ENCODE measurements around the gene THAP4.
A peak's percentile ranks its signal among the peaks of the same experiment; 100 is the strongest.
"Not testable (repeated sequence)": the region's sequence is repeated elsewhere in the genome, so short reads cannot be mapped to it uniquely, and the experiment has no call there.

Gene THAP4

DNA sequence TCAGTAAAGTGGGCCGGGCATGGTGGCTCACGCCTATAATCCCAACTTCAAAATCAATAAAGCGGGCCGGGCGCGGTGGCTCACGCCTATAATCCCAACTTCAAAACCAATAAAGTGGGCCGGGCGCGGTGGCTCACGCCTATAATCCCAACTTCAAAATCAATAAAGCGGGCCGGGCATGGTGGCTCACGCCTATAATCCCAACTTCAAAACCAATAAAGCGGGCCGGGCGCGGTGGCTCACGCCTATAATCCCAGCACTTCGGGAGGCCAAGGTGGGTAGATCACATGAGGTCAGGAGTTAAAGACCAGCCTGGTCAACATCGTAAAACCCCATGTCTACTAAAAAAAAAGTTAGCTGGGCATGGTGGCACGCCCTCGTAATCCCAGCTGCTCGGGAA is 25.8 kb upstream of the THAP4 start:
- not testable (repeated sequence) for DNase-seq

DNA sequence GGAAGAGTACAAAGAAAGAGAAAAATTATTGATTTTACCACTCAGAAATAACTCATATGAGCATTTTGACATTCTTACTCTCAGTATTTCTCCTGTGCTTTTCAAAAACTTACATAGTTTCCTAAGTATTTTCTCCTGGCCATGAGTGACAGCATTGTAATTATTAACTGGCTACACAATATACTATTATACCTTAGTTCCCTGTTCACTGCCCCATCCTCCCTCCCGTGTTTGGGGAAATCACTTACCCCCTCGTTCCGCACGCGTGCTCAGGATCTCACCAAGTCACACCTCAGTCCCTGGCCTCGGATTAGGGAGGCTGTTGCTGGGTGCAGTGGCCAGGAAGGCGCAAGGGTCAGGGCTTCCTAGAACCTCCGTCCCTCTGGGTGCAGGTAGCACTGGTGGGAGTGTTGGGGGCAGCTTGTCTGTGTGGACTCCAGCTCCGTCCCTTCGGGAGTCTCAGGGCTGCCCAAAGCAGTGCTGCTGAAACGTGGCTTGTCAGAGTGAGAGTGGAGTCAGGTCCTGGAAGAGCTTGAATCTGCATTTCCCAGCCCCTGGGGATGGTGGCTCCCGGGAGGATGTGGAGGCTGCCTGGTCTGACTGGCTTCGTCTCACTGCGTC is 23.7 kb upstream of the THAP4 start:
- no peak for DNase-seq

DNA sequence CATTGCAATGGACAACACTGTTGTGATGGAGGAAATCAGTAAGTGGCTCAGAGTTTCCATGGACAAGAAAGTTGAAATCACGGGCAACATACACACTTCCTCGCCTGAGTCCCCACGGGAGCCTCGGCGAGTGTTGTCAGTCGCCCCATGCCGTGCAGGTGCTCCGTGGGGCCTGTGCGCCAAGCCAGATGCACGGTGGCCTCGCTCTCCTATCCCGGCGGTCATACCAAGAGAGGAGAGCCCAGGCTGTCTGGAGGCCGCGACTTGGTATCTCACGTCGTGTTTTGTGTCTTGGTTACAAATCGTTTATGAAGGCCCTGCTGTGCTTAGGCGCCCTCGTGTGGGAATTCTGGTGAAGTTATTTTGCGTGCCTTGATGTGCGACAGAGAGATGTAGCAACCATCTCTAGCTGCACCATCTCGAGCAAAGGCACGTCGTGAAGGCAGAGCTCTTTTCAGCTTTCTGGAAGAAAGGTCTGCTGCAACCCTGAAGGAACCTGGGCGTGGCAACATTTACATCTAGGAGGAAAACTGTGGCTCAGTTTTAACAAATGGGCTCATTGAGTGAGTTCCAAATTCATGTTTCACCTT is 22.3 kb upstream of the THAP4 start:
- DNase-seq, result peak; percentile 34

DNA sequence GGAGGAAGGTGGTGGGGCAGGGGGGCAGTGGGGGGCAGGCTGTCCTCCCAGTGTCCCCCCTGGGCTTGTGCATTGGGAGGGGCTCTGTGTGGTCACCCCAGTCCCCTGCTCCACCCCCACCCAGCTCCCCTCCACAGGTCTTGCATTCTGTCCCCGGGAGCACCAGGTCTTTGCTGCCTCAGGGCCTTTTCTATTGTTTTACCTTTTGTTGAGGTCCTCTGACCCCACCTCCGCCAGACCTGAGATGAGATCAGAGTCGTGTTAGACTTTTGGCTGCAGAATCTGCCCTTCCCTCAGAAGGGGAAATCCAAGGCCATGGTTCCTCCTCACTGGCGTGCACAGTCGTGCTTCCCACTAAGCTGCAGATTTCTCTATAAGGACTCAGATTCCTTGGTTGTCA is 21.3 kb upstream of the THAP4 start:
- DNase-seq, result no peak

DNA sequence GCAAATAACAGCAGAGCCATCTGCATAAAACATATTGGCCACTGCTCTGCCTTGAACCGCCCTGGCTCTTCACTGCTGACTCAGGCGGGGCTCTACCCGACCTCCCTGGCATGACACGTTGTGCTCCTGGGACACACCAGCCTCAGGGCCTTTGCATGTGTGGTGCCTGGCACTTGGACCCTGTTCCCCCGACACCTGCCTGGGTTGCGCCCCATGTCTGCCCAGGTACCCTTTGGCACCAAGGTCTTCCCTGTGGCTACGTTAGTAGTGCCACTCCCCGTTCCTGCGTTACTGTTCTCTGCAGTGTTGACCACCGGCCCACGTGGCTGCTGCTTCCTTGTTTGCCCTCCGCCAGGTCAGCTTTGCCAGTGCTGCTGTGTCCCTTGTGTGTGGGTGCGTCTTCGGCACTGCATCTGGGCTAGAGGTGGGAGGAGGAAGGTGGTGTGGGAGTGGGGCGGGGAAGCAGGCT is 20.9 kb upstream of the THAP4 start:
- DNase-seq, result no peak

DNA sequence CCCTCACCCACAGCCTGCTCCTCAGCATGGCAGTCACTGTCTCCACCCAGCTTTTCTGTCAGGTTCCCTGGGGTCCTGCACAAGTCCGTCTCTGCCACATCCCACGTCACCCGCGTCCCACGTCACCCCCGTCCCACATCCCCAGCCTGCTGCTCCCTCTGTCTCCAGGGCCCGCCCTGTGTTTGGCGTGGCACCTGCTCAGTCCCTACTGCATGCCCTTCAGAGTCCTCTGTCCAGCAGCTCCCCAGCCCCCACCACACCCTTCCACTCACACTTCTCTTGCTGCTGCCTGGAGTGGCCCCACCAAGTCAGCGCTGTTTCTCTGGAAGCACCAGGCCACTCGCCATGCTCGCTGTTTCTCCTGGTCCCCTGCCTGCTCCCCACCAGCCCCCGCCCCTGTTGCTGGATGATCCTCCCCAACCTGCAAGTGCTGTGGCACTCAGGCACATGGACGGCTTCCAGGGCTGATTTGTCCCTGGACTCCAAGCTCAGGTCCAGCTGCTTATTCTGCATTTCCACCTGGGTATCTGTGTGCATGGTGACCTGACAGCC is 19.3 kb upstream of the THAP4 start:
- DNase-seq, result no peak

DNA sequence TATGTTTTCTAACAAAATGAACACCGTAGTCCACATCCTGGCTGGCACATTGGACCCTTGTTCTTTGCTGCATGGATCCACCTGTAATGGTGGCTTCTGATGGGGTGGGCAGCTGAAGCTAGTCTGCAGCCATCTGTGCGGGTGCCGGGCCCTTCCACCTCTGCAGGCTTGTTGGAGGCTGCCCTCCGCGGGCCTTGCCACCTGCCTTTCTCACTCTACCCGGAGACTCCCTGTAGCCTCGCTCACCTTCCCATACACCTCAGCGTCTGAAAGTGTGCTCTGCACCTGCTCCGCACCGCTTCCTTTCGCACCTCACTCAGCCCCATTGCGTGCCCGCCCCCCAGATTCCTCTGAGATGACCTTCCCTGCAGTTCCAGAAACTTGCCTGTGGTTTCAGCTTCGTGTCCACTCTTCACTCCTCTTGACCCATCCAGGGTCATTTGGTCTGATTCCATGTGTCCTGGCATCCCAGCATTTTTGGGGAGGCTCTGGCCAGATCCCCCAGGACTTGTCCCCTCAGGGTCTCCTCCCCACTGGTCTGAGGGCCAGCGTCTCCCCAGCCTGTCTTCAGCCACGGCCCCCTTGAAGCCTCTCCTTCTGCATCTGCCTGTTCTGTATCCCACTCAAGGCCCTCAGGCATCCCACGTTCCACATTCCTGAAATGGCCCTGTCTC is 18.7 kb upstream of the THAP4 start:
- no peak for DNase-seq

DNA sequence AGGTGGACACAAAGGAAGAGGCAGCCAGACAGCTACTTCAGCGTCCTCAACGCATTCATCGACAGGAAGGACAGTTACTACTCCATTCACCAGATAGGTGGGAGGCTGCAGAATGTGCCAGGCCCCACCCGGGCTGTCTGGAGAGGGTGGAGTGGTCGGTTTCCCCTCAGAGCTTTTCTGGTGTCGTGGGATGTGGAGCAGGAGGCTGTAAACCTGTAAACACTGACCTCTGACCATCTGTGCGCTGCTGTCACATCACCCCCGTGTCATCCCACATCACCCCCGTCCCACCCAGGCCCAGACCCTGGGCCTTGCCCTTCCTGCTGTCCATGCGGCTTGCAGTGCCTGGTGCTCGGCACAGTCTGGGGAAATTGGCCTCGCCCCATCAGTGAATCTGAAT is 17.6 kb upstream of the THAP4 start:
- no peak for DNase-seq

DNA sequence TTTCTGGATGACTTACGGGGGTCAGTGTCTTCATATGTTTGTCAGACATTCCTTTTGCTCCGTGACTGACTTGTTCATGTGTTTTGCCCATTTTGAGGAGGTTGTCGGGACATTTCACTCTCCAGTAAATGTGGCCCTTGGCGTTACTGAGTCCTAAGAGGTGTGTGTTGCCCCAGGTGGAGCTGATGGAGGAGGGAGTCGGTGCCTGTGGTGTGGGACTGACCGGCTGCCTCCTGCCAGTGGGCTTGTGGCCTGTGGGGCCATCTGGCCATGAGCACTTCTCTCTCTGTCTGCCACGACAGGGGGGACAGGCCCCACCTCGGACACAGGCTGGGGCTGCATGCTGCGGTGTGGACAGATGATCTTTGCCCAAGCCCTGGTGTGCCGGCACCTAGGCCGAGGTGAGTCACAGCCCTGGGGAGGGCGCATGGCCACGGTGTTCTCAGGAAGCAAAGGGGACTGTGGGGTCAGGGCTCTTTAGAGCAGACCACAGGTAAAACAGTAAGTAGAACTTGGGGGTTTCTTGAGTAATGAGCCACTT is 16.3 kb upstream of the THAP4 start:
- DNase-seq, result no peak

DNA sequence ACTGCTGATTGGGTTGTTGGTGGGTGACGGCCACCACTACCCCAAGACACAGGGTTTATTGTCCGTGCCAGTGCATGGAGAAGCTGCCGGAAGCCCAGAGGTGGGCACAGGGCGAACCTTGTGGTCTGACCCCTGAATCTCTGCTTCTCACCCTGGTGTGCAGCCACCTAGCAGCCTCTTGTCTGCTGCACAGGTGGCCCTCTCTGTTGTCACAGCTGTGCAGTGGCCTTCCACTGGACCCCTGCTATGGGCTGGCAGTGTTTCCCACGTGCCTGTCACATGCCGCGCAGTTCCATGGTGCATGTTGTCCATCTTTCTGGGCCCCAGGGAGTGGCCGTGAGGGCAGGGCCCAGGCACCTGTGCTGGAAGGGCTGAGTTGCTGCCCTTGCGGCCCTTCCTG is 15.8 kb upstream of the THAP4 start:
- DNase-seq, result no peak

DNA sequence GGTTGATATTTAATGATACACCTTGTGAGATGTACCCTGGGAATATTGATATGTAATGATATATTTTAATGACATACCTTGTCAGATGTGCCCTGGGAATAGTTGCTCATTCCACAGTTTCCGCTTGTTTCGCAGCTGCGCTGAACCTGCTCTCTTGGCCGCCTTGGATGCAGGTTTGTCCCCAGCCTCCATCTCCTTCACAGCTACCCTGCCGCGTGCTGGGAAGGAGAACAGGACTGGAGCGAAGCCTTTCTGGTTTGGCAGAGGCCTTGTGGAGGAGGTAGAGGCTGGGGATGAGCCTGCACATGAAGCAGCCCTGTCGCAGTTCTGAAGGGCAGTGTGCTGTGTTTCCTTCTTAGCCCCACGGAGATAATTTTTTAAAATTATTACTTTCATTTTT is 15.2 kb upstream of the THAP4 start:
- DNase-seq, result no peak

DNA sequence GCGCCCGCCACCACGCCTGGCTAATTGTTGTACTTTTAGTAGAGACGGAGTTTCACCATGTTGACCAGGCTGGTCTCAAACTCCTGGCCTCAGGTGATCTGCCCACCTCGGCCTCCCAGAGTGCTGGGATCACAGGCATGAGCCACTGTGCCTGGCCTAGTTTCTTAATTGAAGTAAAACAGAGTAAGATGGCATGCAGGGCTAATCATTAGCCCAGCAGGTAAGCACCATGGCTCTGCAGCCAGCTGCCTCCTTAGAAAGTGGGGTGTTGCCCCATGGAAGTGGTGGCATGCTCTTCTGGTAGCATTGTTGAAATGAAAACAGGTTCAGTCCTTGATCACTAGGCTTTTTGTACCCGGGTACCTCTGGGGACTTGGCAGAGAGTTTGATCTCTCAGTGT is 13.0 kb upstream of the THAP4 start:
- DNase-seq, result no peak

DNA sequence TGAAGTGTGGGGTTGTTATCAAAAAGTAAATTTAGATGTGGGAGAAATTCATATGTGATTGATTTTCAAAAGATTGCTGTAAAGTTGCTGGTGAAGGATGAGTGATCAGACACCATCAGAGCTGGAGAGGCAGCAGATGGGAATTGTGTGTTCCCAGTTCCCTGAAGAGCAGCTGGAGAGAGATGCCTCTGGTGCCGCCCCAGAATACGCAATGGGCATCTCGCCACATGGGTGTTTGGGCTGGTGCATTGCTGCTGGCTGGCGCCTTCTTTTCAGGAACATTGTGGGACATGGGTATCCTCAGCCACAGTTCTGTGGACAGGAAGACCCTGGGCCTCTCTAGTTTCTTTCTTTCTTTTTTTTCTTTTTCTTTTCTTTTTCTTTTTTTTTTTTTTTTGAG is 12.4 kb upstream of the THAP4 start:
- no peak for DNase-seq

DNA sequence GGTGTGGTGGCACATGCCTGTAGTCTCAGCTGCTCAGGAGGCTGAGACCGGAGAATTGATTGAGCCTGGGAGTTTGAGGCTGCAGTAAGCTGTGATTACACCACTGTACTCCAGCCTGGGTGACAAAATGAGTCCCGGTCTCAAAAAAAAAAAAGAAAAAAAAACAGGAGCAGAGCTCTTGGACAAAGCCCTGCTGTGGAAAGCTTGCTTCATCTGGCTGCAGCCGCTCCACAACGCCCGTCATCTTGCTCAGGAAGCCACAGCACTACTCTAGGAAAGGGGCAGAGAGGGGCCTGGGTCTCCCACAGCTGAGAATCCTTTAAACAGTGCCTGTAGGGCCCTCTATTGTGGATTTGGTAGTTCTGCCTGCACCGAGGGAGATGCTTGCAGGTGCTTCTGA is 11.5 kb upstream of the THAP4 start:
- DNase-seq, result no peak

DNA sequence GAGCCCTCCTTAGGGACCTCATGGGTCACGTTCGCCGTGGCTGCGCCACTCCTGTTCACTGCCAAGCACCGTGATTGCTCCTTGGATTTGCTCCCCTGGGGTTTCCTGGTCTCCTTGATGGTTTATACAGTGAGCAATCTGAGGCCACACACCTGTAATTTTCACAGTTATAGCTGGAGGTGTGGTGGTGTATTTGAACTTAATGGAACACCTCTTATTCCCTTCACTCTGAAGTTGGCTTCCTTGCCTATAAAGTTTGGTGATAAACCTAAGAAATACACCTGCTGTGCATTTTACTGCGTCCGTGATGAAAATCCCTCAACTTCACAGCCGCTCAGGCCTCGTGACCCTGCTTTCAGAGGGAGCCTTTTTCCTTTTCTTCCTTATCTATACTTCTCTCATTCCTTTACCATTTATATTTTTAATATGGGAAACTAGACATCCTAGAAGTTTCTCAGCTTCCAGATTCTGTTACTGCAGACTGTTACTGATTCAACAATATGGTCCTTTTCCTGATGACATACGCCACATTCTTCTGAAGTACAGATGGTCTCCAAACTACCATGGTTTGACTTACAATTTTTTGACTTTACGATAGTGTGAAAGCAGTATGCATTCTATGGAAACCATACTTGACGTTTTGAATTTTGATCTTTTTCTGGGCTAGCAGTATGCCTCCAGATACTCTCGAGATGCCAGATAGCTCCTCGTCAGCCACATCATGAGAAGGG is 9.1 kb upstream of the THAP4 start:
- DNase-seq, result no peak

DNA sequence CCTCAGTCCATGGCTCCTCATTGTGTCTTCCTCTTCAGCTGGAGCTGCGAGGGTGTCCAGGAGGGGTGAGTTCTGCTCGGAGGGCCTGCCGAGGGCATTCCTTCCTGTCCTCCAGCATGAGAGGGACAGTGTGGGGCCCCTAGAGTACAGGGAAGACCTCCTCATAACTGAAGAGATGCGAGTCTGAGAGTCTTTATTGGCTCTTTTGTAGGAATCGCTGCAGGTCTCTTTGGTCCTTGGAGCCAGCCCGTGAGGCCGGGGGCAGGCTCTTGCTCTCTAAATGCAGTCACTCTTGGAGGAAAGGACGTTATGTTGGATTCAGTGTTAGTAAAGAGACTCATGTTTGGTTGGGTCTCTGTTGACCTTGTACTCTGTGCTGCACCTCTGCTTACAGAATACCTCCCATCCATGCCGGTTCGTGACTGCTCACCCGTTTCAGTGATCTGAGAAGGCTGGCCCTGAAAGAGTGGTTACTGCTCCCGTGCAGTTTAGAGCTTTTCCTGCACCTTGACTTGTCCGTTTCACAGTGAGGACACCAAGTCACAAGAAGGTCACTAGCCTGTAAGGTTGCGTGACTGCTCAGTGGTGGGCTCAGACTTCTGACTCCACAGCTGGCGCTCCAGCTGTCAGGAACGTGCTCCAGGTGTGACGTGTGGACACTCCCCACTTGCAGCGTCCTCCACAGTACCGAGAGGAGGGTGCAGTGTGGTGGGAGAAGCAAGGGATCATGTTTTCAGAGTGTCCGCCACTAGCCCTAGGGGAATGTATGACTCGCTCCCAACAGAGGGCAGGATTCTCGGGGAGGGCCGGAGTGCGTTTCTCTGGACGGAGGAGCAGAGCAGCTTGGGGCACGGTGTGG is 8.3 kb upstream of the THAP4 start:
- DNase-seq, result no peak

DNA sequence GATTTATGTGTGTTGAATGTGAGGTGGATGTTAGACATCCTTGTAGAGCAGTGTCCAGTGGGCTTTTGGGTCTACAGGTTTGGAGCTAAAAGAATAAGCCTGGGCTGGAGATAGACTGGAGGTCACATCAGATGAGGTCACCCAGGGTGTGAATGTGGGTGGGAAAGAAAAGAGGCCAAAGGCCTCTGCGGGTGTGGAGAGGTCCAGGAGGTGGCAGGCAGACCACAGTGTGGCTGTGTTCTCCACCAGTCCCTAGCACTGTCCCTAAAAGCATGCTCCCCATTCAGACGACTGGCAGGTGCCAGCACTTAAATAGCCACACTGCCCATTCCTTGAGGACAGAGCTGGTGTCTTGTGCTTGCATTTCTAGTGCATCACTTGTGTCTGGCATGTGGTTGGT is 4.7 kb upstream of the THAP4 start:
- DNase-seq, result no peak

DNA sequence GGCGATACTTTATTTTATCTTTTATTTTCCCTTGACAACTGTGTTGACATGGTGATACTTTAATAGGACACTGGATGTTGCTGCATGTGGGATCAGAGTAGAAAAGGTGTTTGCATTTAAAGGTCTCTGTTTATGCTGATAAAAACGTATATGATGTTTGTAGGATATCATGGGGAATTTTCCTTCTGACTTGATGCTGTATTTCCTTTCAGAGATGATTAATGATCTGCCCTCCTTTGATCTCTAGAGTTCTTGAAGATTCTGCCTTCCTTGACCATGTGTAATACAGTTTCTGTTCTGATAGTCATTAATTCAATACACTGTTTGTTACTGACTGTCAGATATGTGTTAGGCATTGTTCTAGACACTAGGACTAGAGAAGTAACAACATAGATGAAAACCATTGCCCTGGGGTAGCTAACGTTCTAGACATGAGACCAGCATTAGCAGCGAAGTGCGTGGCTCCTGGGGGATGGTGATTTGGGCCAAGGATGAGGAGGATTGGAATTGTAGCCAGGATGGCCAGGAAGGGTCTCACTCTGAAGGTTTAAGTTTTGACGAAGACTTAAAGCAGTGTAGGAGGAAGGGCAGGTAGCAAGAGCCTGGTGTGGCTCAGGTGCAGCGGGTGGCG is 3.3 kb upstream of the THAP4 start:
- no peak for DNase-seq

DNA sequence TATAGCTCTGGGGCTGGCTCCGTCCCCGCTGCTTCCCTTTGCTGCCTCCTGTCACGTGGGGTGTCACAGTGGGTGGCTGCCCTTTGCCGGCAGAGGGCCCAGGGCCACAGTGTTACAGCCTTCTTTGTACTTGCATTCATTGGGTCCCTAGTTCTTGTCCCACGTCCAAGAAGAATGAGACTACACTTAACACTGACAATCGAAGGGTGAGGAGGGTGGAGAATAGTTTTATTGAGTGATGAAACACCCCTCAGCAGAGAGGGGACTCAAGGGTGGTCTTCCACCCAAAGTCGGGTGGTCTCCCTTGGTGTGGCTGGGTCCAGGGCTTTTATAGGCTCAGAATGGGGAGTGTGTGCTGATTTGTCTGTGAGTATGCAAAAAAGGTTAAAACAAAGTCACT is 2.4 kb upstream of the THAP4 start:
- DNase-seq, result no peak

DNA sequence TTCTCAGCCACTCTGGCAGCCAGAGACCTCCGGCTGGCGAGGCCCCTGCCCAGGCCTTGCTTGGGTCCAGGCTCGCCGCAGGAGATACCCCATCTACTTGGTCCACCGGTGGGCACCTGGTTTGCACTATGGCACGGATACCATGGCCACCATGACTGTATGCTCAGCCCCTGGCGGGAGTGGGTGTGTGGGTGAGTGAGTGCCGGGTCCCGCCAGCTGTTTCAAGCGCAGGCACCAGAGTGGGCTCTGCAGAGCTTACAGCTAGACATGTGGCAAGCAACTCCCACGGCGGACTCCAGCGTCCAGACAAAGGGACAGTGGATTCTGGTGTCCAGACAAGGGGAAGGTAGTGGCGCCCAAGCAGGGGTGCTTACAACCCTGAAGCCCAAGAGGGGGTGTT is 2.0 kb upstream of the THAP4 start:
- DNase-seq, result no peak

DNA sequence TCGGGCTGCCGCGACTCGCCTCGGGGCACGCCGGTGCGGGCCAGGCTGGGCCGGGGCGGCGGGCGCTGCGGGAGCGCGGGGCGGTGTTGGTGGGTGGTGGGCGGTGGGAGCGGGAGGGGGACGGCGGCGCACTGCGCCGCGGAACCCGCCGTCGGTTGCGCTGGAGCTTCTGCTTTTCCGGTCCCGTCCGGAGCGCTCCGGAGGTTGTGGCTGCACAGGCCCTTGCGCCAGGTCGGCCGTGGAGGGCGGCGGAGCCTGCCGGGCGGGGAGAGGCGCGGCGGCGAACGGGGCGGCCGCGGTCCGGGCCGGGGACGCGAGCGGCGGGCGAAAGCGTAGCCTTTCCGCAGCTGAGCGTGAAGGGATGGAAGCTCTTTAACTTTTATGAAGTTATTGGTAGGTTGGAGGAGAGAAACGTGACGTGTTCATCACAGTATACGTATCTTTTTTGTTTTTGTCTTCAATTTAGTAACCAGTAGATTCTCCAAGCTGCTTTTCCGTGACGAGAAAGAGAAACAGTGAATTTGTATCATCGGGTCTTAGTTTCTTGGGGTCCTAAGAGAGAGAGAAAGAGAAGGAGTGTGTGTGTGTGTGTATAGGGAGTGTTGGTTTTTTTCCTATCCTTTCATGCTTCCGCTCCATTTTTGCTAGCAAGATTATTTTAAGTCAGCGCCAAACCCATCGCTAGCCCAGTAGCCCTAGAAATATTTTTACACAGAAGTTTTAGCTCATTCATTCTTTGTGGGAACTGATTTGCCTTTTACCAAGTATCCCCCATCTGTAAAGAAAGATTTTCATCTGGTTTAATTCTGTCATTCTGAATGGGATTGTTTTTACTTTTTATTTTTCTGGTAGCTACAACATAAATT is 1.1 kb upstream of the THAP4 start:
- DNase-seq, result peak; percentile 53
